Epithelial cell of esophagus (primary cell): Measurements from ENCODE around the gene SUGCT.

ENCODE experiments used
- DNase-seq: peaks from one replicate; pipeline ENCODE4 v3.0.0; 2010; ENCODE audit warnings: low read depth
- H3K4me3 ChIP-seq: 2 replicates; pipeline ENCODE4 v1.5.1; 2011; ENCODE audit warnings: mild to moderate bottlenecking, low read length, control low read depth
- CTCF ChIP-seq: IDR thresholded peaks from 2 replicates; pipeline ENCODE4 v1.5.1; 2011; ENCODE audit warnings: low read depth, mild to moderate bottlenecking, low read length, control low read depth, inconsistent platforms; ENCODE audit not compliant: insufficient read depth; ENCODE audit errors: missing control alignments

The SUGCT gene

GRCh38 chr7:40889539-40889938 lies 754.7 kb downstream of the SUGCT start:
- TF ChIP-seq CTCF = no peak
- DNase-seq = no peak
- no peak overlapping the region for H3K4me3 ChIP-seq

- no peak for TF ChIP-seq CTCF
- H3K4me3 ChIP-seq = no peak overlapping the region
- no peak for DNase-seq
Measured at GRCh38 chr7:40890088-40890692, 755.4 kb downstream of the SUGCT start.

GRCh38 chr7:40891232-40891631 lies 756.4 kb downstream of the SUGCT start:
- DNase-seq = no peak
- no peak overlapping the region for H3K4me3 ChIP-seq
- TF ChIP-seq CTCF = no peak

GRCh38 chr7:40899151-40899550 lies 764.3 kb downstream of the SUGCT start:
- H3K4me3 ChIP-seq = no peak overlapping the region
- no peak for DNase-seq
- no peak for TF ChIP-seq CTCF

- peak; percentile 79 for DNase-seq
- no peak overlapping the region for H3K4me3 ChIP-seq
- no peak for TF ChIP-seq CTCF
Measured at GRCh38 chr7:40899636-40900507, 765.1 kb downstream of the SUGCT start.

GRCh38 chr7:40903872-40904271 lies 769.1 kb downstream of the SUGCT start:
- H3K4me3 ChIP-seq = no peak overlapping the region
- no peak for DNase-seq
- no peak for TF ChIP-seq CTCF
